Measurements from ENCODE around the gene SPIN2A.
"Not testable (repeated sequence)": the region's sequence is repeated elsewhere in the genome, so short reads cannot be mapped to it uniquely, and the experiment has no call there.

SPIN2A gene

GRCh38 chrX:57104921-57105398, 32.2 kb downstream of the SPIN2A start:
- Histone ChIP-seq H3K9me3 (ENCODE audit: control insufficient read depth, low read length) (peaks cover 14% of the 10 kb centered on the region), H3K27ac (ENCODE audit: low read length, poor library complexity, severe bottlenecking) (no peak overlapping the region), H3K4me3 (ENCODE audit: insufficient read depth in 1 of 2, low read depth in 1 of 2, low read length in 2 of 2) (no peak overlapping the region), H4K91ac (ENCODE audit: low read length) (no peak overlapping the region), H4K8ac (ENCODE audit: low read length) (no peak overlapping the region), H3K23ac (ENCODE audit: low read length in 2 of 2) (no peak overlapping the region), H3K18ac (ENCODE audit: low read depth in 1 of 2, low read length in 2 of 2) (no peak overlapping the region), H2AFZ (ENCODE audit: low read depth, low read length) (no peak overlapping the region), H2BK5ac (ENCODE audit: low read depth, low read length, poor library complexity, severe bottlenecking) (no peak overlapping the region), H3K4ac (ENCODE audit: low read depth in 1 of 2, low read length in 2 of 2) (no peak overlapping the region), H3K4me2 (ENCODE audit: low read length, poor library complexity, severe bottlenecking) (no peak overlapping the region), H3K9ac (ENCODE audit: low read length) (no peak overlapping the region), H2AK5ac (ENCODE audit: low read length, severe bottlenecking) (no peak overlapping the region), H3K36me3 (ENCODE audit: control insufficient read depth in 1 of 2, insufficient read depth in 2 of 2, low read depth in 1 of 2, low read length in 2 of 2) (peaks cover 3 to 20% of the 10 kb centered on the region in 2 experiments), H3K14ac (ENCODE audit: low read length in 2 of 2) (no peak overlapping the region), H2BK120ac (ENCODE audit: low read depth, low read length) (no peak overlapping the region), H2BK12ac (ENCODE audit: low read length in 2 of 2) (no peak overlapping the region), H2BK15ac (ENCODE audit: low read depth, poor library complexity, severe bottlenecking) (no peak overlapping the region), H3K27me3 (ENCODE audit: control insufficient read depth in 1 of 2, insufficient read depth in 1 of 2, low read length in 2 of 2) (no peaks in the 10 kb centered on the region), H3K4me1 (ENCODE audit: control insufficient read depth, insufficient read depth, low read depth, low read length) (no peaks in the 10 kb centered on the region), H3K79me1 (replicated peaks; ENCODE audit: low read length, poor library complexity, severe bottlenecking) (no peaks in the 10 kb centered on the region)
- DNase-seq = no peak
- 100% methylated on average over 1 of the region's 2 CpGs for WGBS

- no peak overlapping the region for H3K27ac ChIP-seq (ENCODE audit: low read length, poor library complexity, severe bottlenecking)
- H4K8ac ChIP-seq (ENCODE audit: low read length) = no peak overlapping the region
- H3K36me3 ChIP-seq (ENCODE audit: control insufficient read depth in 1 of 2, insufficient read depth in 2 of 2, low read depth in 1 of 2, low read length in 2 of 2) = peaks cover 3 to 20% of the 10 kb centered on the region in 2 experiments
- no peak overlapping the region for H2BK15ac ChIP-seq (ENCODE audit: low read depth, poor library complexity, severe bottlenecking)
- H3K4me3 ChIP-seq (ENCODE audit: insufficient read depth in 1 of 2, low read depth in 1 of 2, low read length in 2 of 2) = no peak overlapping the region
- no peak for DNase-seq
- H4K91ac ChIP-seq (ENCODE audit: low read length) = no peak overlapping the region
- no peak overlapping the region for H2BK12ac ChIP-seq (ENCODE audit: low read length in 2 of 2)
- 92% methylated on average over 4 of the region's 4 CpGs for WGBS
- no peak overlapping the region for H2BK5ac ChIP-seq (ENCODE audit: low read depth, low read length, poor library complexity, severe bottlenecking)
- no peak overlapping the region for H3K23ac ChIP-seq (ENCODE audit: low read length in 2 of 2)
- H3K4ac ChIP-seq (ENCODE audit: low read depth in 1 of 2, low read length in 2 of 2) = no peak overlapping the region
- no peaks in the 10 kb centered on the region for H3K4me1 ChIP-seq (ENCODE audit: control insufficient read depth, insufficient read depth, low read depth, low read length)
- H2AK5ac ChIP-seq (ENCODE audit: low read length, severe bottlenecking) = no peak overlapping the region
- H3K4me2 ChIP-seq (ENCODE audit: low read length, poor library complexity, severe bottlenecking) = no peak overlapping the region
- H2AFZ ChIP-seq (ENCODE audit: low read depth, low read length) = no peak overlapping the region
- no peak overlapping the region for H2BK120ac ChIP-seq (ENCODE audit: low read depth, low read length)
- no peak overlapping the region for H3K14ac ChIP-seq (ENCODE audit: low read length in 2 of 2)
- H3K79me1 ChIP-seq (replicated peaks; ENCODE audit: low read length, poor library complexity, severe bottlenecking) = no peaks in the 10 kb centered on the region
- H3K27me3 ChIP-seq (ENCODE audit: control insufficient read depth in 1 of 2, insufficient read depth in 1 of 2, low read length in 2 of 2) = no peaks in the 10 kb centered on the region
- H3K9me3 ChIP-seq (ENCODE audit: control insufficient read depth, low read length) = peaks cover 18% of the 10 kb centered on the region
- no peak overlapping the region for H3K9ac ChIP-seq (ENCODE audit: low read length)
- H3K18ac ChIP-seq (ENCODE audit: low read depth in 1 of 2, low read length in 2 of 2) = no peak overlapping the region
These were observed 32.8 kb downstream of the SPIN2A start for GRCh38 chrX:57104406-57104805.

GRCh38 chrX:57103489-57103888, 33.7 kb downstream of the SPIN2A start:
- no peaks in the 10 kb centered on the region for H3K4me1 ChIP-seq (ENCODE audit: control insufficient read depth, insufficient read depth, low read depth, low read length)
- no peak overlapping the region for H3K9ac ChIP-seq (ENCODE audit: low read length)
- no peak overlapping the region for H4K8ac ChIP-seq (ENCODE audit: low read length)
- H2BK120ac ChIP-seq (ENCODE audit: low read depth, low read length) = no peak overlapping the region
- no peaks in the 10 kb centered on the region for H3K79me1 ChIP-seq (replicated peaks; ENCODE audit: low read length, poor library complexity, severe bottlenecking)
- H3K4ac ChIP-seq (ENCODE audit: low read depth in 1 of 2, low read length in 2 of 2) = no peak overlapping the region
- H3K36me3 ChIP-seq (ENCODE audit: control insufficient read depth in 1 of 2, insufficient read depth in 2 of 2, low read depth in 1 of 2, low read length in 2 of 2) = peaks cover 3 to 20% of the 10 kb centered on the region in 2 experiments
- peaks cover 22% of the 10 kb centered on the region for H3K9me3 ChIP-seq (ENCODE audit: control insufficient read depth, low read length)
- H3K4me3 ChIP-seq (ENCODE audit: insufficient read depth in 1 of 2, low read depth in 1 of 2, low read length in 2 of 2) = no peak overlapping the region
- H2AK5ac ChIP-seq (ENCODE audit: low read length, severe bottlenecking) = no peak overlapping the region
- H2BK5ac ChIP-seq (ENCODE audit: low read depth, low read length, poor library complexity, severe bottlenecking) = no peak overlapping the region
- H2BK12ac ChIP-seq (ENCODE audit: low read length in 2 of 2) = no peak overlapping the region
- H3K14ac ChIP-seq (ENCODE audit: low read length in 2 of 2) = no peak overlapping the region
- H3K27ac ChIP-seq (ENCODE audit: low read length, poor library complexity, severe bottlenecking) = no peak overlapping the region
- 100% methylated on average over 3 of the region's 3 CpGs for WGBS
- no peak for DNase-seq
- H2AFZ ChIP-seq (ENCODE audit: low read depth, low read length) = no peak overlapping the region
- H3K18ac ChIP-seq (ENCODE audit: low read depth in 1 of 2, low read length in 2 of 2) = no peak overlapping the region
- no peak overlapping the region for H4K91ac ChIP-seq (ENCODE audit: low read length)
- H2BK15ac ChIP-seq (ENCODE audit: low read depth, poor library complexity, severe bottlenecking) = no peak overlapping the region
- no peak overlapping the region for H3K4me2 ChIP-seq (ENCODE audit: low read length, poor library complexity, severe bottlenecking)
- no peak overlapping the region for H3K23ac ChIP-seq (ENCODE audit: low read length in 2 of 2)
- no peaks in the 10 kb centered on the region for H3K27me3 ChIP-seq (ENCODE audit: control insufficient read depth in 1 of 2, insufficient read depth in 1 of 2, low read length in 2 of 2)

- H2BK120ac ChIP-seq (ENCODE audit: low read depth, low read length); H2AFZ ChIP-seq (ENCODE audit: low read depth, low read length); H2AK5ac ChIP-seq (ENCODE audit: low read length, severe bottlenecking); H3K79me1 ChIP-seq (replicated peaks; ENCODE audit: low read length, poor library complexity, severe bottlenecking); H3K4me3 ChIP-seq (ENCODE audit: insufficient read depth in 1 of 2, low read depth in 1 of 2, low read length in 2 of 2); H2BK12ac ChIP-seq (ENCODE audit: low read length in 2 of 2); H3K18ac ChIP-seq (ENCODE audit: low read depth in 1 of 2, low read length in 2 of 2); H3K14ac ChIP-seq (ENCODE audit: low read length in 2 of 2); H3K27ac ChIP-seq (ENCODE audit: low read length, poor library complexity, severe bottlenecking); H4K91ac ChIP-seq (ENCODE audit: low read length); H2BK5ac ChIP-seq (ENCODE audit: low read depth, low read length, poor library complexity, severe bottlenecking); H3K23ac ChIP-seq (ENCODE audit: low read length in 2 of 2); H3K9ac ChIP-seq (ENCODE audit: low read length); H3K4me1 ChIP-seq (ENCODE audit: control insufficient read depth, insufficient read depth, low read depth, low read length); H2BK15ac ChIP-seq (ENCODE audit: low read depth, poor library complexity, severe bottlenecking); H3K4ac ChIP-seq (ENCODE audit: low read depth in 1 of 2, low read length in 2 of 2); H4K8ac ChIP-seq (ENCODE audit: low read length); H3K4me2 ChIP-seq (ENCODE audit: low read length, poor library complexity, severe bottlenecking); H3K27me3 ChIP-seq (ENCODE audit: control insufficient read depth in 1 of 2, insufficient read depth in 1 of 2, low read length in 2 of 2); DNase-seq: not testable (repeated sequence)
- Histone ChIP-seq H3K36me3 (ENCODE audit: control insufficient read depth in 1 of 2, insufficient read depth in 2 of 2, low read depth in 1 of 2, low read length in 2 of 2) (peaks cover 3 to 15% of the 10 kb centered on the region in 2 experiments), H3K9me3 (ENCODE audit: control insufficient read depth, low read length) (peaks cover 22% of the 10 kb centered on the region)
- WGBS = 67% methylated on average over 6 of the region's 6 CpGs
These were observed 34.3 kb downstream of the SPIN2A start for GRCh38 chrX:57102918-57103317.
